ENCODE results near the gene NPVF.

DNA sequence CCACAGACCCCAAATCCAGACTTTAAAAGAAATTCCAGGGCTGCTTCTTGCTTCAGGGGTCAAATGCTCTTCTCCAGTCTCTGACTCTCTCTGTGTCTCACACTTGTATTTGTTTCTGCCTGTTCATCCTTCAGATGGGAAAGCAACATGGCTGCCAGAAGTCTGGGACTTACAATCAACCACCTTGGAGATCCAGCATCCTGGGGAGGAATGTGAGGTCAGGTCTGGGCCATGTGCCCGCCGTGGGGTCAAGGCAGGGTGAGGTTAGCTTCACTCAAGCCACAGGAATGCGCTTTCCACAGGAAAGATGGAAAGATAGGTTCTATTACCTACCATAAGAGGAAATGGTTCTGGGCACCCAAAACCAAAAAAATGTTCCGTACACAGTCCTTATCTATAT, 34.3 kb upstream of the NPVF start:
- TF ChIP-seq, protein P1, sequence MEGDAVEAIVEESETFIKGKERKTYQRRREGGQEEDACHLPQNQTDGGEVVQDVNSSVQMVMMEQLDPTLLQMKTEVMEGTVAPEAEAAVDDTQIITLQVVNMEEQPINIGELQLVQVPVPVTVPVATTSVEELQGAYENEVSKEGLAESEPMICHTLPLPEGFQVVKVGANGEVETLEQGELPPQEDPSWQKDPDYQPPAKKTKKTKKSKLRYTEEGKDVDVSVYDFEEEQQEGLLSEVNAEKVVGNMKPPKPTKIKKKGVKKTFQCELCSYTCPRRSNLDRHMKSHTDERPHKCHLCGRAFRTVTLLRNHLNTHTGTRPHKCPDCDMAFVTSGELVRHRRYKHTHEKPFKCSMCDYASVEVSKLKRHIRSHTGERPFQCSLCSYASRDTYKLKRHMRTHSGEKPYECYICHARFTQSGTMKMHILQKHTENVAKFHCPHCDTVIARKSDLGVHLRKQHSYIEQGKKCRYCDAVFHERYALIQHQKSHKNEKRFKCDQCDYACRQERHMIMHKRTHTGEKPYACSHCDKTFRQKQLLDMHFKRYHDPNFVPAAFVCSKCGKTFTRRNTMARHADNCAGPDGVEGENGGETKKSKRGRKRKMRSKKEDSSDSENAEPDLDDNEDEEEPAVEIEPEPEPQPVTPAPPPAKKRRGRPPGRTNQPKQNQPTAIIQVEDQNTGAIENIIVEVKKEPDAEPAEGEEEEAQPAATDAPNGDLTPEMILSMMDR (IDR thresholded peaks at IDR 0.05): no peak
- no peak for TF ChIP-seq POLR2A (IDR thresholded peaks at IDR 0.05)
